Body of pancreas (tissue), 4 donors: Measurements from ENCODE around the gene NCLN. TPM values are rescaled to one million over a fixed set of nuclear protein-coding genes. Genes with fewer than 3 reads are reported as not detected.

Source experiments
- ATAC-seq: fragments of 150-250 bp; one replicate; pipeline ENCODE4 v1.9.1; 2016
- DNase-seq, 4 donors: peaks; one replicate each; pipeline ENCODE4 v3.0.0-alpha.2; 2019
- H3K27ac ChIP-seq, 4 donors: fragments of 200-600 bp; sonication (generic); 1 replicate in 3 of 4; 2 replicates in 1 of 4; pipeline versions ENCODE4 v1.5.1 to v1.6.1; 2016 to 2019; ENCODE audit warnings: mild to moderate bottlenecking in 1 of 4, mixed read lengths in 1 of 4, moderate library complexity in 1 of 4
- H3K27me3 ChIP-seq, 2 donors: fragments of 200-600 bp; sonication (generic); one replicate each; pipeline ENCODE4 v1.6.0; 2016; ENCODE audit warnings: mild to moderate bottlenecking in 1 of 2
- H3K36me3 ChIP-seq, 2 donors: fragments of 200-600 bp; sonication (generic); replicated peaks in 1 of 2; 2 replicates each; pipeline ENCODE4 v1.5.1; 2016; ENCODE audit warnings: low read depth in 2 of 2; ENCODE audit not compliant: insufficient read depth in 1 of 2
- H3K4me1 ChIP-seq: fragments of 200-600 bp; sonication (generic); one replicate; pipeline ENCODE4 v1.6.0; 2016
- H3K4me3 ChIP-seq, 2 donors: fragments of 200-600 bp; sonication (generic); 1 replicate in 1 of 2; 2 replicates in 1 of 2; pipeline ENCODE4 v1.5.1; 2016 to 2019
- H3K9me3 ChIP-seq, 3 donors: fragments of 200-600 bp; sonication (generic); 1 replicate in 2 of 3; 2 replicates in 1 of 3; pipeline ENCODE4 v1.5.1; 2016
- POLR2A ChIP-seq, 3 donors: fragments of 450-650 bp; IDR thresholded peaks; one replicate each; pipeline ENCODE4 v1.6.1; 2016; ENCODE audit warnings: antibody characterized with exemption in 3 of 3, mild to moderate bottlenecking in 2 of 3
- WGBS, 2 donors: methylation state at CpG; one replicate each; pipeline ENCODE4 v1.1.5; 2017; 5-methylcytosine and 5-hydroxymethylcytosine counted together
- intact Hi-C: fragments of 100-400 bp; cut with DNase I; formaldehyde crosslinking; loops from one replicate; pipeline ENCODE4 v1.15.1; 2023
- total RNA-seq, 2 donors: library from RNA; depleted of rRNA; stranded (reverse); fragments of >200 nt; gene quantifications; one replicate each; pipeline ENCODE4 v1.1.0, GENCODE V29; 2016
- TF ChIP-seq, protein P1 (sequence below), 7 experiments: fragments of 450-650 bp in 4 of 7; fragments of 200-600 bp in 3 of 7; sonication (generic) in 3 of 7; IDR thresholded peaks; one replicate each; pipeline ENCODE4 v1.5.1; 2016 to 2019; ENCODE audit warnings: antibody characterized with exemption in 7 of 7

Gene NCLN
- total RNA-seq, 2 donors from 2014 or later = 30.6 to 56.0 TPM

DNA sequence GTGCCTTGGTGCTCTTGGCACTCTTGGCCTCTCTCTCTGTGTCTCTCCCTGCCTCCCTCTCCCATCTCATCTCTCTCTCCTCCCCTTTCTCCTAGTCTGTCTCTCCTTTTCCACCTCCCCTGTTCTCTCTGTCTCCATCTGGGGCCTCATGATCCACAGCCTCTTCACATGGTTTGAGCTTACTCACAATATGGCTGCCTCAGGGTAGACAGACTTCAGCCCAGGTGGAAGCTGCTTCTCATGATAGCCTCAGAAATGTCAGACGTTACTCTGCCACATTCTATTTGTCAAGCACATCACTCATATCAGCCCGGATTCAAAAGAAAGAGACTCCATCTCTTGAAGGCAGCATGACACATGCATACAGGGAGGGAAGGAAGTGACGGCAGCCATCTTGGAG lies 25.5 kb upstream of the NCLN start:
- intact Hi-C loops = loop anchor here (5.0 to 10.0 kb wide), 2 partner anchors 205 to 273 kb away; no protein-coding TSS in a partner anchor
- TF ChIP-seq, protein P1, sequence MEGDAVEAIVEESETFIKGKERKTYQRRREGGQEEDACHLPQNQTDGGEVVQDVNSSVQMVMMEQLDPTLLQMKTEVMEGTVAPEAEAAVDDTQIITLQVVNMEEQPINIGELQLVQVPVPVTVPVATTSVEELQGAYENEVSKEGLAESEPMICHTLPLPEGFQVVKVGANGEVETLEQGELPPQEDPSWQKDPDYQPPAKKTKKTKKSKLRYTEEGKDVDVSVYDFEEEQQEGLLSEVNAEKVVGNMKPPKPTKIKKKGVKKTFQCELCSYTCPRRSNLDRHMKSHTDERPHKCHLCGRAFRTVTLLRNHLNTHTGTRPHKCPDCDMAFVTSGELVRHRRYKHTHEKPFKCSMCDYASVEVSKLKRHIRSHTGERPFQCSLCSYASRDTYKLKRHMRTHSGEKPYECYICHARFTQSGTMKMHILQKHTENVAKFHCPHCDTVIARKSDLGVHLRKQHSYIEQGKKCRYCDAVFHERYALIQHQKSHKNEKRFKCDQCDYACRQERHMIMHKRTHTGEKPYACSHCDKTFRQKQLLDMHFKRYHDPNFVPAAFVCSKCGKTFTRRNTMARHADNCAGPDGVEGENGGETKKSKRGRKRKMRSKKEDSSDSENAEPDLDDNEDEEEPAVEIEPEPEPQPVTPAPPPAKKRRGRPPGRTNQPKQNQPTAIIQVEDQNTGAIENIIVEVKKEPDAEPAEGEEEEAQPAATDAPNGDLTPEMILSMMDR (IDR thresholded peaks at IDR 0.05) = no peak
- no peak for TF ChIP-seq POLR2A (IDR thresholded peaks at IDR 0.05)
- Histone ChIP-seq H3K9me3 (no peaks in the 10 kb centered on the region), H3K27ac (no peak overlapping the region), H3K4me1 (no peaks in the 10 kb centered on the region), H3K36me3 (no peaks in the 10 kb centered on the region), H3K4me3 (no peak overlapping the region), H3K27me3 (no peaks in the 10 kb centered on the region)
- ATAC-seq (no peak), DNase-seq (no peak)
- 54 to 78% methylated on average over 3 of the region's 3 CpGs for WGBS, 2 donors

GRCh38 chr19:3161453-3161852 lies 24.3 kb upstream of the NCLN start:
- H3K27ac ChIP-seq = no peak overlapping the region
- 84 to 89% methylated on average over 4 of the region's 4 CpGs for WGBS, 2 donors
- no peaks in the 10 kb centered on the region for H3K27me3 ChIP-seq
- H3K4me1 ChIP-seq = no peaks in the 10 kb centered on the region
- TF ChIP-seq, protein P1 (IDR thresholded peaks at IDR 0.05) = no peak
- TF ChIP-seq POLR2A (IDR thresholded peaks at IDR 0.05) = no peak
- no peak overlapping the region for H3K4me3 ChIP-seq
- intact Hi-C loops = loop anchor here (5.0 to 10.0 kb wide), 2 partner anchors 207 to 274 kb away; no protein-coding TSS in a partner anchor
- no peaks in the 10 kb centered on the region for H3K9me3 ChIP-seq
- no peak for ATAC-seq
- no peaks in the 10 kb centered on the region for H3K36me3 ChIP-seq
- no peak for DNase-seq

DNA sequence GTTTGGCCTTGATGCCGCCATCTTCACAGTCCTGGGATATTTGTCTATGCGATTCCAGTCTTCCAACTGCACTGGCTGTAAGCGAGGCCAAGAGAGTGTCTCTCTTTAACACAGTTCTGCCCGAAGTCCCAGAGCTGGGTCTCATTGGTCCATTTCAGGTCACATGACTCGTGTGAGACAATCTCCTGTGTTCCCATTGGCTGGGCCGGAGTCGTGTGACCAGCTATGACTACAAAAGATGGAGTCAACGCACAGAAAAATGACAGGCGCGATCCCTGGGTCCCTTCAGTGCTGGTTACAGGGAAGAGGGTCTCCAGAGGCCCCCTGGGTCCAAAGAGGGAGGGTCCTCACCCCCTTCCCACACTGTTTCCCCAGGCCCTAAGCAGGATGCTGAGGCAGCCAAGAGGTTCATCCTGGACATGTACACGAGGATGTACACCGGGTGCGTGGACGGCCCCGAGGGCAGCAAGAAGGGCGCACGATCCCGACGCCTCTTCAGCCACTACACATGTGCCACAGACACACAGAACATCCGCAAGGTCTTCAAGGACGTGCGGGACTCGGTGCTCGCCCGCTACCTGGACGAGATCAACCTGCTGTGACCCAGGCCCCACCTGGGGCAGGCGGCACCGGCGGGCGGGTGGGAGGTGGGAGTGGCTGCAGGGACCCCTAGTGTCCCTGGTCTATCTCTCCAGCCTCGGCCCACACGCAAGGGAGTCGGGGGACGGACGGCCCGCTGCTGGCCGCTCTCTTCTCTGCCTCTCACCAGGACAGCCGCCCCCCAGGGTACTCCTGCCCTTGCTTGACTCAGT lies 23.1 kb upstream of the NCLN start:
- intact Hi-C loops = loop anchor here (5.0 to 10.0 kb wide), 2 partner anchors 208 to 275 kb away; no protein-coding TSS in a partner anchor
- Histone ChIP-seq H3K4me3 (no peak overlapping the region), H3K9me3 (no peaks in the 10 kb centered on the region), H3K4me1 (no peaks in the 10 kb centered on the region), H3K36me3 (no peaks in the 10 kb centered on the region), H3K27me3 (no peaks in the 10 kb centered on the region), H3K27ac (no peak overlapping the region)
- ATAC-seq (peak; percentile 26), DNase-seq (no peak)
- WGBS, 2 donors = 45 to 50% methylated on average over 18 to 37 of the region's 38 CpGs
- TF ChIP-seq, protein P1 (IDR thresholded peaks at IDR 0.05) = no peak
- TF ChIP-seq POLR2A (IDR thresholded peaks at IDR 0.05) = no peak

- no peaks in the 10 kb centered on the region for H3K27me3 ChIP-seq
- no peak overlapping the region for H3K27ac ChIP-seq
- TF ChIP-seq, protein P1 (IDR thresholded peaks at IDR 0.05) = peak; percentile 82 to 96 (median 85)
- no peak for TF ChIP-seq POLR2A (IDR thresholded peaks at IDR 0.05)
- ATAC-seq (peak; percentile 91), DNase-seq (peak; percentile 58 to 68 (median 62))
- intact Hi-C loops = loop anchor here (5.0 to 10.0 kb wide), 2 partner anchors 209 to 276 kb away; no protein-coding TSS in a partner anchor
- WGBS, 2 donors = 7 to 22% methylated on average over 21 to 27 of the region's 27 CpGs
- H3K36me3 ChIP-seq = no peaks in the 10 kb centered on the region
- no peaks in the 10 kb centered on the region for H3K4me1 ChIP-seq
- H3K9me3 ChIP-seq = no peaks in the 10 kb centered on the region
- H3K4me3 ChIP-seq = no peak overlapping the region
Measured at GRCh38 chr19:3163230-3163886, 22.4 kb upstream of the NCLN start.
